NCI-H2196 treated with DMSO at 0.1 percent for 48 hours (cell line): Measurements from ENCODE around the gene NPAS3.

ENCODE experiments used
- DNase-seq: peaks from one replicate; lab custom pipeline; 2025; ENCODE audit not compliant: unreplicated experiment; lab: John Stamatoyannopoulos, UW

NPAS3 gene

DNA sequence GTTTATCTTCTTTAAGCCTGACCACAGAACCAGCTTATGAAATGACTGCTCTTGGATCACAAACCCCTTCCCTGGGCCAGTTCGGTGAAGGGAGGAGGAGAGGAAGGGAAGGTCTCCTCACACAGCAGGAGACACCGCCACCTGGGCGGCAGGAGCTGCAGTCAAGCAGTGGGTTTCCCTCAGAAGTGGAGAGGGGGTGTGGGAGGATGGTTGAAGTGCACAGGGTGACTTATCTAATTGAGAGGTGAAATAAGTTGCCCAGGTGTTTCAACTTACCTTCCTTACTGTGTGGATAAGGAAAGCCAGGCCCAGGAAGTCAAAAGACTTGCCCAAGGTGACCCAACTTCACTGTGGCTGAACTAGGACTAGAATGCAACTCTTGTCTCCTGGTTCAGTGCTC, 905.4 kb downstream of the NPAS3 start:
- DNase-seq, result no peak

DNA sequence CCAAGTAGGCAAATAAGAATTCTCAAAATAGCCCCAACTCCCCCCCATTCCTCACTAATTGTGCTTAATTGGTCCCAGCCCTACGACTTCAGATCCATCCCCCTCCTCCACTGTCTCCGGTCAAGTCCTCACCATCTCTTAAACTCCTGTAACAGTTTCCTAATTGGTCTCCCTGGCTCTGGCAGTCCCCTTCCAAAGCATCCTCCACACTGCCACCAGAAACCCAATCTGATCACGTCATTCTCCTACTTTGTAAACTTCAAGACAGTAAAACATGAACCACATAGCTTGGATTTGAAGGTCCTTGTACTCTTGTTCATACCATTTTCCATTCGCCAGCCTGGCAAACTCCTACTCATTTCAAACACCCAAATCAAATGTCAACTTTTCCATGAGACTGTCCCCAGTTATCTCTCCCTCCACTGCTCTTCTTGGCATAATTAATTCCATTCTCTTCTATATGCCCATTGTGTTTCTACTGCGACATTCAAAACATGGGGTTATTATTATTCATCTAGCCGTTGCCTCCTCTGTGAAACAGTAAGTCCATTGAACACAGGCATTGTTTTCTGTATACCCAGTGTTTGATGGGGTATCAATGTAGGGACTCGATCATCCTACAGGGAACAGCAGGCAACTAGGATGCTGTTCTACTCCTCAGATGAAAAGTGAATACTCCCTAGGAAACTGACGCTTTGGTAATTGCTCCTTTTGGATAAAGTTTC, 907.6 kb downstream of the NPAS3 start:
- no peak for DNase-seq

DNA sequence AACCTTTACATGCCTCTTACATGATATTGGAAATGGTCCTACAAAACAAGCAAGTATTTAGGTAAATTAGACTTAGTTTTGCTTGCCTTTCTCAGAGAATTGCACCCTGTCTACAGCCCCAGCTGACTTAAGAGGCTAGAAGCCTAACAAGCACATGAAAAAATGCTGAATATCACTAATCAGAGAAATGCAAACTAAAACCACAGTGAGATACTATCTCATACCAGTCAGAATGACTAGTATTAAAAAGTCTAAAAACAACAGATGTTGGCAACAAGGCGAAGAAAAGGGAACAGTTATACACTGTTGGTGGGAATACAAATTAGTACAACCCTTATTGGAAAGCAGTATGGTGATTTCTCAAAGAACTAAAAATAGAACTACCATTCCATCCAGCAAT, 908.4 kb downstream of the NPAS3 start:
- DNase-seq, result no peak

DNA sequence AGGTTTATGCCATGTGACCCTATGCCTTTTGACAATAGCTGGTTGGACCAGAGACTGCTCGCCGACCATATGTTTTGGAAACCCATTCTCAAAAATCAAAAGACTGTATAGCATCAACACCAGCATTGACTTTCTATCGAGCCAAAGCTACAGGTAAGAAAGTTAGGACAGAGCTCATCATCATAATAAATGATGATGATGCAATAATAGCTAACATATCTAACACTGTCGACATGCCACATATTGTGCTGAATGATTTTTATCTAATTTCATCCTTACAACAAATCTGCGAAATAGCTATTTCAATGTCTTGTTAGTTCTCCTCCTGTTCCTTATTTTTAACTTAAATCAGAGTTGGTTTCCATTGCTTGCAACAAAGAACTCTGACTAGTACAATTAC, 909.3 kb downstream of the NPAS3 start:
- DNase-seq, result no peak

DNA sequence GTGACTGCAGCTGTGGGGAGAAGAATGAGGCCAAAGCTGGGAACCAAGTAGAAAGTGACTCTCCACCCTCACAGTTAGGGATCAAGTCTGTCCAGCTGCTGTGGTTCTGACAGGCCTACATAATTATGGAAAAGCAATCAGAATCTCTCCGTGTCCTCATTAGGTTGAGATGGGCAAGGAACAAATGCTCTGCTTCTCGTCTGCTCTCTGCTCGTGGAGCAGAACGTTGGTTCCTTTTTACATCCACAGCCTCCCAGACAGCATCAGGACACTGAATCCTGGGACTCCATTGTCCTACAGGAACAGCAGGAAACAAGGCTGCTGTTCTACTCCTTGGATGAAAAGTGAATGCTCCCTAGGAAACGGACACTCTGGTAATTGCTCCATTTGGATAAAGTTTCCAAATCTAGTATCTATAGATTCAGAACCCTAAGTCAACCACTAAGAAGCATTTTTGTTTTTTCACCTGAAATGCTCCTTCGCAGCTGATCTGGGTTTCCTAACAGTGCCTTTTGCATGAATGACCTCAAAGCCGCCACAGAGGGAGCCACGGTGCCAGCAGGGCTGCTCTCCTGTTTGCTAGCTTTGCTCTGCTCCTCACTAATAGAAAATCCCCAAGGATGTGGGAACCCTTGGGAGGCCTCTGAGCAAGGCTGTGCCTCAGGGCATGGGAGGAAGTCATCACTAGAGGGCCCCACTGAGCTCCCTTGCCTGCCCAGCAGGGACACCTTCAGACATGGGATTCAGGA, 910.2 kb downstream of the NPAS3 start:
- peak; percentile 77 for DNase-seq

DNA sequence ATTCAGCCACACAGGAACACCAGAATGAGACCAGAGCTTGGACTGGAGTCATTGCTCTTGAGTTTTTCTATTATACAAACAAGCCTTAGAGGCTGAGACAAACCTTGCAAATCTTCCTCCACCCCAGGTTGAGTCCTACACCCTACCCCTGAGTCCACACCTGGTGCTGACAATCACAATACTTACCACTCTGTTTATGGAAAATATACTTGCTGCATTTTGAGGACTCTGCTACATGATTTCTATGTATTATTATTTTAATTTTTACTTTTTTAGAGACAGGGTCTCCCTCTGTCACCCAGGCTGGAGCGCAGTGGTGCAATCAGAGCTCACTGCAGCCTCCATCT, 910.7 kb downstream of the NPAS3 start:
- DNase-seq, result no peak

DNA sequence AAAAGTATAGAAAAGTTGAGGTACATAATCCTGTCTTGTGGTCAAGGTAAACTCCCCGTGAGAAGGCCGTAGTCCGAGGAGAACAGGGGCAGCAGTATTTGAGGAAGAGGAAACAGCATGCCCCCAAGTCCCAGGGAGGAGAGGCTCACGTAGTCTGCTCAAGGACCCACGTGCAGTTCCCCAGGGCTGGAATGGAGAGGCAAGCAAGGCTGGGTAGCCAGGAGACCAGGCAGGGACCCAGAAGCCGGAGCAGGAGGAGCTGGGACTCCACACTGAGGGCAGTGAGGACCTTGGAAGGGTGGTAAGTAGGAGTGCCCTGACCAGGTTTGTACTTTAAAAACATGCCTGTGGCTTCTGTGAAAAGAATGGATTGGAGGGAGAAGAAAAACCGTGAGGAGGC, 912.1 kb downstream of the NPAS3 start:
- DNase-seq, result no peak

DNA sequence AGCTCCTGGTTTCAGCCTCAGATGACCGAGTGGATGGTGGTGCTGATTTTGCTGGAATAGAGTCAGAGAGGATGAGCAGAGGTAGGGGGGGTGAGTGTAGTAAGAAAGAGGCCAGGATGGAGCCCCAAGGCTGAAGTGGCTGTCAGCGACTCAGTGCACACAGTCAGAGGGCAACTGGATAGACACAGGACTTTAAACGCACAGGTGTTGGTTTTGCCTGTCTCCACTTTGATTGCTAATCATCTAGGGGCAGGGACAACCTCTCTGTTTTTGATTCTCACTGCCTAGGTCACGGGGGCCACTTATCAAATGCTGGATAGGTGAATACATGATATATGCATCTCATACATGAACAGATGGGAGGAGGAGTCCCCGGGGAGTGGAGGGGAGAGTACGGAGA, 912.7 kb downstream of the NPAS3 start:
- DNase-seq, result no peak

DNA sequence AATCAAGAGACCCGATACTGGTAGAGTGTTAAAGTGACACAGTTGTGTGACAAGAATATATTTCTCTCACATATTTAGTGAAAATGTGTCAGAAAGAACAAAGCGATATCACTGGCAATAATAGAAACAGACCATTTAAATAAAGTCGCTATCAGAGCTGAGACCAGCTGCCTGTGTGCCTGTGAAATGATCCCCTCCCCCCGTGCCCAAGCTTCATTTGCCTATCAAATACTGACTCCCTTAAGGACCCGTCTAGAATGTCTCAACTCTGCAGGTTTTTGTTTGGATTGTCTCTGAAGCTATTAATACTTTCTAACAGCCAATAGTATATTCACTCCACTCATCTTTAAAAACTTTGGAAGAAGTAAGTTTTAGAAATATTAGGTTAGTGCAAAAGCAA, 913.3 kb downstream of the NPAS3 start:
- DNase-seq, result no peak
